ENCODE measurements around the gene SEMA3E. TPM values are rescaled to one million over a fixed set of nuclear protein-coding genes. Genes with fewer than 3 reads are reported as not detected.

Gene SEMA3E
- total and polyA plus RNA-seq, 2 experiments from 2014 or later = 0.32 to 0.35 TPM

GRCh38 chr7:83457022-83457892 lies 191.7 kb downstream of the SEMA3E start:
- Histone ChIP-seq H3K27ac (no peak overlapping the region), H3K9me3 (ENCODE audit: low read depth) (no peaks in the 10 kb centered on the region), H3K4me2 (ENCODE audit: unreplicated experiment) (peak overlapping the region; percentile 22), H3K9me2 (ENCODE audit: insufficient read depth) (no peaks in the 10 kb centered on the region), H3K27me3 (replicated peaks; ENCODE audit: insufficient read depth) (no peaks in the 10 kb centered on the region), H3K79me2 (ENCODE audit: insufficient read depth) (no peaks in the 10 kb centered on the region), H4K20me1 (ENCODE audit: insufficient read depth) (no peaks in the 10 kb centered on the region), H3K36me3 (ENCODE audit: low read depth) (no peaks in the 10 kb centered on the region), H3F3A (ENCODE audit: insufficient read depth) (no peaks in the 10 kb centered on the region), H3K4me1 (ENCODE audit: insufficient read depth) (peaks cover 9% of the 10 kb centered on the region; the same call in 1 of the 2 replicates), H3K9ac (no peak overlapping the region), H3K4me3 (no peak overlapping the region), H2AFZ (peak overlapping the region; percentile 27; the same call in 1 of the 2 replicates)
- peak; percentile 28 for DNase-seq
- TF ChIP-seq EZH2 (IDR thresholded peaks at IDR 0.05; ENCODE audit: insufficient read depth, poor library complexity, severe bottlenecking) (no peak), EZH2phosphoT487 (IDR thresholded peaks at IDR 0.05; ENCODE audit: insufficient read depth, low read depth) (no peak)
- 64 to 66% methylated on average over 5 of the region's 5 CpGs for WGBS, 2 experiments (ENCODE audit: low coverage in 1 of 2, low lambda C conversion rate in 2 of 2, missing lambda C conversion rate in 2 of 2)
- in situ Hi-C loops (cut with MboI) = no loop called here

DNA sequence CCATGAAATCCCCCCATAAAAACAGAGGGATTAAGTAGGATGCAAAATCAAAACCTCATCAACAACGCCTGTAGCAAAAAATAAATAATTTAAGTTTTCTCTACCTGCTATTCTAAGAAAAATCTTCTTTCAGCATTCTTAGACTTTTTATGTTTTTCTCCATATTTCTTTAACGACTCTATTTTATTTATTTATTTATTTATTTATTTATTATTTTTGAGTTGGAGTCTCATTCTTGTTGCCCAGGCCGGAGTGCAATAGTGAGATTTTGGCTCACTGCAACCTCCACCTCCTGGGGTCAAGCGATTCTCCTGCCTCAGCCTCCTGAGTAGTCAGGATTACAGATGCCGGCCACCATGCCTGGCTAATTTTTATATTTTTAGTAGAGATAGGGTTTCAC lies 192.5 kb downstream of the SEMA3E start:
- Histone ChIP-seq H3K79me2 (ENCODE audit: insufficient read depth) (no peaks in the 10 kb centered on the region), H3K36me3 (ENCODE audit: low read depth) (no peaks in the 10 kb centered on the region), H2AFZ (no peak overlapping the region), H4K20me1 (ENCODE audit: insufficient read depth) (no peaks in the 10 kb centered on the region), H3F3A (ENCODE audit: insufficient read depth) (no peaks in the 10 kb centered on the region), H3K27ac (no peak overlapping the region), H3K9ac (no peak overlapping the region), H3K27me3 (replicated peaks; ENCODE audit: insufficient read depth) (no peaks in the 10 kb centered on the region), H3K9me3 (ENCODE audit: low read depth) (no peaks in the 10 kb centered on the region), H3K9me2 (ENCODE audit: insufficient read depth) (no peaks in the 10 kb centered on the region), H3K4me2 (ENCODE audit: unreplicated experiment) (no peak overlapping the region), H3K4me3 (no peak overlapping the region), H3K4me1 (ENCODE audit: insufficient read depth) (peaks cover 9% of the 10 kb centered on the region; the same call in 1 of the 2 replicates)
- no peak for DNase-seq
- no peak for TF ChIP-seq EZH2 (IDR thresholded peaks at IDR 0.05; ENCODE audit: insufficient read depth, poor library complexity, severe bottlenecking)
- no peak for TF ChIP-seq EZH2phosphoT487 (IDR thresholded peaks at IDR 0.05; ENCODE audit: insufficient read depth, low read depth)
- in situ Hi-C loops (cut with MboI) = no loop called here
- WGBS, 2 experiments (ENCODE audit: low coverage in 1 of 2, low lambda C conversion rate in 2 of 2, missing lambda C conversion rate in 2 of 2) = 85 to 86% methylated on average over 5 of the region's 5 CpGs

GRCh38 chr7:83455612-83456011 lies 193.3 kb downstream of the SEMA3E start:
- Histone ChIP-seq H3K27ac (no peak overlapping the region), H2AFZ (no peak overlapping the region)

GRCh38 chr7:83452256-83452655 lies 196.7 kb downstream of the SEMA3E start:
- in situ Hi-C loops (cut with MboI) = no loop called here
- no peak for TF ChIP-seq EZH2 (IDR thresholded peaks at IDR 0.05; ENCODE audit: insufficient read depth, poor library complexity, severe bottlenecking)
- TF ChIP-seq EZH2phosphoT487 (IDR thresholded peaks at IDR 0.05; ENCODE audit: insufficient read depth, low read depth) = no peak
- Histone ChIP-seq H3K9me2 (ENCODE audit: insufficient read depth) (no peaks in the 10 kb centered on the region), H3K4me1 (ENCODE audit: insufficient read depth) (peaks cover 4% of the 10 kb centered on the region; the same call in 1 of the 2 replicates), H2AFZ (no peak overlapping the region), H3K79me2 (ENCODE audit: insufficient read depth) (no peaks in the 10 kb centered on the region), H3K4me2 (ENCODE audit: unreplicated experiment) (no peak overlapping the region), H3K4me3 (no peak overlapping the region), H3K27ac (no peak overlapping the region), H3K9me3 (ENCODE audit: low read depth) (no peaks in the 10 kb centered on the region), H3K27me3 (replicated peaks; ENCODE audit: insufficient read depth) (no peaks in the 10 kb centered on the region), H4K20me1 (ENCODE audit: insufficient read depth) (no peaks in the 10 kb centered on the region), H3K9ac (no peak overlapping the region), H3K36me3 (ENCODE audit: low read depth) (no peaks in the 10 kb centered on the region), H3F3A (ENCODE audit: insufficient read depth) (no peaks in the 10 kb centered on the region)
- DNase-seq = no peak
- WGBS, 2 experiments (ENCODE audit: low coverage in 1 of 2, low lambda C conversion rate in 2 of 2, missing lambda C conversion rate in 2 of 2) = 87 to 88% methylated on average over 2 of the region's 2 CpGs

More at GRCh38 chr7:83455612-83456011, 193.3 kb downstream of the SEMA3E start:
- peaks cover 9% of the 10 kb centered on the region; the same call in 1 of the 2 replicates for H3K4me1 ChIP-seq (ENCODE audit: insufficient read depth)
- no peak overlapping the region for H3K9ac ChIP-seq
- H3K9me2 ChIP-seq (ENCODE audit: insufficient read depth) = no peaks in the 10 kb centered on the region
- H3K36me3 ChIP-seq (ENCODE audit: low read depth) = no peaks in the 10 kb centered on the region
- no peak overlapping the region for H3K4me3 ChIP-seq
- in situ Hi-C loops (cut with MboI) = no loop called here
- H3F3A ChIP-seq (ENCODE audit: insufficient read depth) = no peaks in the 10 kb centered on the region
- 67 to 69% methylated on average over 5 of the region's 5 CpGs for WGBS, 2 experiments (ENCODE audit: low coverage in 1 of 2, low lambda C conversion rate in 2 of 2, missing lambda C conversion rate in 2 of 2)
- H3K4me2 ChIP-seq (ENCODE audit: unreplicated experiment) = no peak overlapping the region
- H4K20me1 ChIP-seq (ENCODE audit: insufficient read depth) = no peaks in the 10 kb centered on the region
- DNase-seq = no peak
- no peaks in the 10 kb centered on the region for H3K9me3 ChIP-seq (ENCODE audit: low read depth)
- H3K79me2 ChIP-seq (ENCODE audit: insufficient read depth) = no peaks in the 10 kb centered on the region
- TF ChIP-seq EZH2 (IDR thresholded peaks at IDR 0.05; ENCODE audit: insufficient read depth, poor library complexity, severe bottlenecking) (no peak), EZH2phosphoT487 (IDR thresholded peaks at IDR 0.05; ENCODE audit: insufficient read depth, low read depth) (no peak)
- H3K27me3 ChIP-seq (replicated peaks; ENCODE audit: insufficient read depth) = no peaks in the 10 kb centered on the region
